Measurements from ENCODE around the gene ROMO1. TPM values are rescaled to one million over a fixed set of nuclear protein-coding genes. Genes with fewer than 3 reads are reported as not detected.
"Not testable (repeated sequence)": the region's sequence is repeated elsewhere in the genome, so short reads cannot be mapped to it uniquely, and the experiment has no call there.

ROMO1 gene
- total RNA-seq, 1 donor from 2014 or later: 155 TPM

DNA sequence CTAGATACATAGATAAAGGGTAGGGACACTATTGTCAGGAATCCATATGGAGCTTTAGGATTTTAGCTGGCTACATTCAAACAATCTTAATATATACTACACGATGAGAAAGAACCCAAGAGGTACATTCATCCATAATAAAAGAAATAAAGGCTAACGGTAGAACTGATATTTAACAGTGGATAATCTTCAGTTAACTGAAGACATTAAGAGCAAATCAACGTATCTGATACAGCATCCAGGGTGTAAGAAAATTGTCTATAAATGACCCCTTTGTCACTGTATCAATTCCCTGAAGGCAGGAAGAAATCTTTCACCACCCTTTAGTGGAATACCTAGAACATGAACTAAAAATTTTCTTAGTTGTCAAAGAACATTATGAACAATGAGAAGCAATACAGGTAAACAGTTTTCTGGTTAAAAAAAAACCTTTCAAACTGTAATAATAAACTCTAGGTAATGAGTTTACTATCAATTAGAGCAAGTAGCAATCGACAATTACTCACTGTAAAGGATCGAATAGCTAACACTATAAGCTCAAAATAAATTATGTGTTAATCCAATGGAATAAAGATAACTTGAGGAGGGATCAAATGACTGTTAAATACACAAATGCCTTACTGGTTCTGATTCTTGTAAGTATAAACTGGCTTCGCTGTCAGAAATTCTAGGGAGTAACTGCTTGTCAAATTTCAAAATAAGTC, 11.8 kb downstream of the ROMO1 start:
- no peak for DNase-seq (ENCODE audit: low spot score)

DNA sequence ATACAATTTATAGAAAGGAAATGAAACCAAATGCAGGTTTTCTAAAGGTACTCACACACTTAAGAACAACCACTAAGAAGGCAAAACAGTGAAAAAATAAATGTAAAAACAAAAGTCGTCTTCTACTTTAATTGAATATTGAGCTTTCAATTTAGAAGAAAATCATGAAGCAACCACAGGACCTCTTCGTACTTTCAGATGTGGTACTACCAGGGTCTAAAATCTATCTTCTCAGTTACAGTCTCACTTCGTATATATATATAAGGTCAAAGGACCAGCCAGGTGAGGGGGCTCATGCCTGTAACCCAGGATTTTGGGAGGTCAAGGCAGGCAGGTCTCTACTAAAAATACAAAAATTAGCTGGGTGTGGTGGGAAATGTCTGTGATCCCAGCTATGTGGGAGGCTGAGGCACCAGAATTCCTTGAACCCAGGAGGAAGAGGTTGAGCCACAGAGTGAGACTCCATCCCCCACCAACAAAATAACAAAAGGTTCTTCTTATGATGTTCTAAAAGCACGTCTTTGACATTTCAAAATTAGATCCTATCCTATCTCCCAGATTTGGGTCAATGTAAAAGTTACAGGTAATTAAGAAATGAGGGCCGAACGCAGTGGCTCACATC, 12.5 kb downstream of the ROMO1 start:
- no peak for DNase-seq (ENCODE audit: low spot score)

DNA sequence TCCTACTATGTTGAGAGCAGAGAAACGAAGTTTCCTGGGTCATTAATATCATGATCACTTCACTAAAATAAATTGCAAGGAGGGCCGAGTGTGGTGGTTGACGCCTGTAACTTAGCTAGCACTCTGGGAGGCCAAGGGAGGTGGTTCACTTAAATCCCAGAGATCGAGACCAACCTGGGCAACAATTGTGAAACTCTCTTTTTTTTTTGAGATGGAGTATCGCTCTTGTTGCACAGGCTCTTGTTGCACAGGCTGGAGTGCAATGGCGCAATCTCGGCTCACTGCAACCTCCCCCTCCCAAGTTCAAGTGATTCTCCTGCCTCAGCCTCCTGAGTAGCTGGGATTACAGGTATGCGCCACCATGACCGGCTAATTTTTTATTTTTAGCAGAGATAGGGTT, 13.9 kb downstream of the ROMO1 start:
- not testable (repeated sequence) for DNase-seq (ENCODE audit: low spot score)

GRCh38 chr20:35714127-35714526, 14.9 kb downstream of the ROMO1 start:
- DNase-seq (ENCODE audit: low spot score): no peak

- DNase-seq (ENCODE audit: low spot score): no peak
Observed at GRCh38 chr20:35715652-35716051, 16.4 kb downstream of the ROMO1 start.

DNA sequence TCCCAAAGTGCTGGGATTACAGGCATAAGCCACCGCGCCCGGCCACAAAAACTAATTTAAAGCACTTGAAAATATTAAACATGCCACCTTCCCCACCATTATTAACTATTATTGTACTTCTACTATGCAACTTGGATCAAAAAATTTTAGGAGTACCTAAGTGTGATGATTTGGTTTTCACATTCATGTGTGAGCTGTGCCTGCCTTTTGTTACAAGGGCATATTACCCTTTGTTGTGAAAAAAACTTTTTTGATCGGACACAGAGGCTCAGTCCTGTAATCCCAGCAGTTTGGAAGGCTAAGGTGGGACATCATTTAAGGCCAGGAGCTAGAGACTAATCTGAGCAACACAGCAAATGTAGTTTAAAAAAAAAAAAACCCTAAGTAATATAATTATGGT, 17.1 kb downstream of the ROMO1 start:
- no peak for DNase-seq (ENCODE audit: low spot score)

- not testable (repeated sequence) for DNase-seq (ENCODE audit: low spot score)
Observed at GRCh38 chr20:35718321-35718720, 19.1 kb downstream of the ROMO1 start.

DNA sequence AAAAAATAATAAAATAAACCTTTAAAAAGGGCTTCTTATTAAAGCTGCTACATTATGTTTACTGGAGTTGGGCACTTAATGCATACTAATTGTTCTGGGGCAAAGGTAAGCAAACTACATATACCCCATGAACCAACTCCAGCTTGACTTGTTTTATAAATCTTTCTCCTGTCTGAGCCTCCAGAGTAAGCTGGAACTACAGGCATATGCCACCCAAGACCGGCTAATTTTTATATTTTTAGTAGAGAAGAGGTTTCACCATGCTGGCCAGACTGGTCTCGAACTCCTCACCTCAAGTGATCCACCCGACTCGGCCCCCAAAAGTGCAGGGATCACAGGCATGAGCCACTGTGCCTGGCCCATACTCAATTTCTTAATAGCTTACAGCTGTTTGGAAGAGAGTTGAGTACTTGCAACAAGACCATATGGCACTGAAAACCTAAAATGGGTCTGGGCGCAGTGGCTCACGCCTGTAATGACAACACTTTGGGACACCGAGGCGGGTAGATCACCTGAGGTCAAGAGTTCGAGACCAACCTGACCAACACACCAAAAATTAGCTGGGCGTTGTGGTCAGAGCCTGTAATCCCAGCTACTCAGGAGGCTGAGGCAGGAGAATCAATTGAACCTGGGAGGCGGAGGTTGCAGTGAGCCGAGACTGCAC, 19.9 kb downstream of the ROMO1 start:
- DNase-seq (ENCODE audit: low spot score): no peak

GRCh38 chr20:35719717-35720116, 20.5 kb downstream of the ROMO1 start:
- DNase-seq (ENCODE audit: low spot score): no peak

- no peak for DNase-seq (ENCODE audit: low spot score)
Observed at GRCh38 chr20:35720165-35721123, 21.2 kb downstream of the ROMO1 start.

- no peak for DNase-seq (ENCODE audit: low spot score)
Observed at GRCh38 chr20:35721219-35721618, 22.0 kb downstream of the ROMO1 start.

DNA sequence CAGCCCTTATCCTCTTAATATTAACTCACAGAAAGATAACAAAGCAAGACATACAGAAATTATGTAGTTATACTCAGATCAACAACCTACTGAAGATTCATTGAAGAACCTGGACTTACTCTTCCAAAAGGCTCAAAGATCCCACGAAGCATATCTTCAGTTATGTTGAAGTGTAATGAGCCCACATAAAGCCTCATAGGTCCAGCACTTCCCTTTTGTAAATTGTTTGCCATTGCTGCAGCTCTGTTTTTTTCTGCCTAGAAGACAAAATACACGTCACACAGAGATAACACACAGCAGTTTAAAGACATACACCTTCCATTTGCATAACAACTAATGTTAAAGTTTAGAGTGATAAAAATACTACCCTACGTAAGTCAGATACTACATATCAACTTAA, 22.4 kb downstream of the ROMO1 start:
- no peak for DNase-seq (ENCODE audit: low spot score)

DNA sequence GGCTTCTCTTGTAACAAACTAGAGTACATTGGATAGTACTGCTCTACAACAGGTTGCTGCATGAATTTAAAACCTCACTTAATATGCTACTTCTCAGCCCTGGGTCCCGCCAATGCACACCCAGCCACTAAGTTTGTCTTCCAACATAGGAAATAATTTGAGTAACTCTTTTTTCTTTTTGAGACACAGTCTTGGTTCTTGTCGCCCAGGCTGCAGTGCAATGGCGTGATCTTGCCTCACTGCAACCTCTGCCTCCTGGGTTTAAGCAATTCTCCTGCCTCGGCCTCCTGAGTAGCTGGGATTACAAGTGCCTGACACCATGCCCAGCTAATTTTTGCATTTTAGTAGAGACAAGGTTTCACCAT, 24.1 kb downstream of the ROMO1 start:
- not testable (repeated sequence) for DNase-seq (ENCODE audit: low spot score)

DNA sequence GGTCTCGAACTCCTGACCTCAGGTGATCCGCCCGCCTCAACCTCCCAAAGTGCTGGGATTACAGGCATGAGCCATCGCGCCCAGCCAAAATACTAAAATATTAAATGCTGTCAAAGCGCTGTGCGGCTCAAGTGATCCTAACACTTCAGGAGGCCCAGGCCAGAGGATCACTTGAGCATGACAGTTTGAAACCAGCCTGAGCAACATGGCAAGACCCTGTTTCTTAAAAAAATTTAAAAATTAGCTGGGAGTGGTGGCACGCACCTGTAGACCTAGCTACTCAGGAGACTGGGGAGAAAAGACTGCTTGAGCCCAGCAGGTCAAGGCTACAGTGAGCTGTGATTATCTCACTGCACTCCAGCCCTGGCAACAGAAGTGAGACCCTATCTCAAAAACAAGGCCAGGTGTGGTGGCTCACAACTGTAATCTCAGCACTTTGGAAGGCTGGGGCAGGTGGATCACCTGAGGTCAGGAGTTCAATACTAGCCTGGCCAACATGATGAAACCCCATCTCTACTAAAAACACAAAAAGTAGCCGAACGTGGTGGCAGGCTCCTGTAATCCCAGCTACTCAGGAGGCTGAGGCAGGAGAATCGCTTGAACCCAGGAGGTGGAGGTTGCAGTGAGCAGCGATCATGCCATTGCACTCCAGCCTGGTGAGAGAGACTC, 24.6 kb downstream of the ROMO1 start:
- DNase-seq (ENCODE audit: low spot score): not testable (repeated sequence)

DNA sequence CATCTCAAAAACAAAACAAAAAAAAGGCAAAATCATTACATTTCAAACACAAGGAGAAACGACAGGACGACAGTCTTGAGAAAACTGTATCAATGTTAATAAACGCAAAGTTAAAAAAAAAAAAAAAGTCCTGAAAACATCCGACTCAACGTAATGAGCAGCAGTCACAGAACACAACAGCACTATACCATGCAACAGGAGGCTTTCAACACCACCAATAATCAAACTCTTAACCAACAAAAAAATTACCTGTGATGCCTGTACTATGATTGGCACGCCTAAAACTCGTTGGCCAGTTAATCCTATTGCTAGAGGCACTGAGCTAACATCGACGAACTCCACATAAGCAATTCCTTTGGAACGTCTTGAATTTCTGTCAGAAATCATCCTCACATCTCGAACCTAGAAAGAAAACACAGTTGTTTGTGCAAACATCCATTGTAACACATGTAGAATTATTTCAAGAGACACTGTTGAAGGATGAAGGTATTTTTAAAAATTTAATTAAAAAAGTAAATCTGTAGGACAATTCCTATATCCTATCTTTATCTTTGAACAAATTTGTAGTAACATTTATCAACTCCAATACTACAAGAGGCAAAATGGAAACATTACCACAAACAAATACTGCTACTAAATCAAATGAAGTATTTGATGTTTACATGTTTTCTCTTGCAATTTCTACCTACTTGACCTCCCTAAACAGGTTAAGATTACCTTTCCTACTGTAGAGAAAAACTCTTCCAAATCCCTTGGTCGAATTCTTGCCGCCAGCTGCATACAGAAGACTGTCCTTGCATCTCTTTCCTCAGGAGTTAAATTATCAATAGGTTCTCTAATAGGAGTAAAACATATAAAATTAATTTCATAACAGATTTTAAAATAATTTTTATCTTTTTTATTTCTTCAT, 25.4 kb downstream of the ROMO1 start:
- DNase-seq (ENCODE audit: low spot score): no peak

DNA sequence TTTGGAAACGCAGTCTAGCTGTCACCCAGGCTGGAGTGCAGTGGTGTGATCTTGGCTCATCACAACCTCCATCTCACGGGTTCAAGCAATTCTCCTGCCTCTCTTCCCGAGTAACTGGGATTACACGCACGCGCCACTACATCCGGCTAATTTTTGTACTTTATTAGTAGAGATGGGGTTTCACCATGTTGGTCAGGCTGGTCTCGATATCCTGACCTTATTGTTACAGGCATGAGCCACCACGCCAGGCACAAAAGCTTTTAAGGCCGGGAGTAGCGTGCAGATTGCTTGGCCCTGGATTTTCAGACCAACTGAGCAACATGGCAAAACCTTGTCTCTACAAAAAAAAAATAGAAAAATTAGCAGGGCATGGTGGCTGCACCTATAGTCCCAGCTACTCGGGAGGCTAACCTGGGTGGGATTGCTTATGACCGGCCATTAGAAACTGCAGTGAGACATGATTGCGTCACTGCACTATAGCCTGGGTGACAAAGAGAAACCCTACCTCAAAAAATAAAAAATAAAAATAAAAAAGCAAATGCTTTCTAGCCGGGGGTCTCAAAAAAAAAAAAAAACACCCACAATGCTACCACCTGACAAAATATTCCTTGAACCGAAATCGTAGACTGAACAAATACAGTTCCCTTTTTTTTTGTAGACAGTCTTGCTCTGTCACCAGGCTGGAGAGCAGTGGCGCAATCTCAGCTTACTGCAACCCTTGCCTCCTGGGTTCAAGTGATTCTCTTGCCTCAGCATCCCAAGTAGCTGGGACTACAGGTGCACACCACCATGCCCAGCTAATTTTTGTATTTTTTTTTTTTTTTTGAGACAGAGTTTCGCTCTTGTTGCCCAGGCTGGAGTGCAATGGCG, 27.9 kb downstream of the ROMO1 start:
- no peak for DNase-seq (ENCODE audit: low spot score)

GRCh38 chr20:35729283-35729807, 30.1 kb downstream of the ROMO1 start:
- DNase-seq (ENCODE audit: low spot score): no peak

DNA sequence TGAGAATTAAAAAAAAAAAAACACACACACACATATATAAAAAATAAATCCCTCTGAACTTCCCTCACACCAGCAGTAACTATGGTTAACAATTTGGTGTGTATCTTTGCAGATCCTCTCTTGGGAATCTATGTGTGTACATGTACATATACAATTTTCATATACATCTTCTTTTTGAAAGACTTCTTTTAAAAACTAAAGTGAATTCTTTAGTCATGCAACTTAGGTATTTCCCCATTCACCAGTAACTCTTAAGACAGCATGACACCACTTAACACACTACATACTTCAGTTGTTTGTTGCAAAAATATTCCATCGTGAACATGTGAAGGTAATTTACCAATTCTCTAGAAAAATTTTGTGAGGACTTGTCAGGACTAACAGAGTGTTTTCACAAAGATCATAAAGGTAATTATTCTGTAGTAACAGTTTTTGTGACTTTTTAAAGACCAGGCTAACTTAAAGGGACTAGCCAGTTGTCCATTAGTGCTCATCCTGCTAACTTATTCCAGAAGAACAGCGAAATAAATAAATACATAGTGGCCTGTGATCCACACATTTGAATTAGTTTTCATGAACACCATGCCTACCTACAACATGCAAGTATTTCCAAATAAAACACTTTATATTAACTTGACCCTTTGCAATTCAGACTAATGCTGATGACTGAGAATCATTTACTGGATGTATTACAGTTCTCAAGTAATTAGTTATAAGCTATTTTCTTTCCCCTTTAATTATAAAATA, 30.8 kb downstream of the ROMO1 start:
- DNase-seq (ENCODE audit: low spot score): no peak
